ENCODE results near the gene LSM12. TPM values are rescaled to one million over a fixed set of nuclear protein-coding genes. Genes with fewer than 3 reads are reported as not detected.

The LSM12 gene
- total and polyA plus RNA-seq, 2 of the 8 experiments (the other 6 are each of a cell fraction or from before 2014, with no cell fraction given): 69.8 to 142 TPM

DNA sequence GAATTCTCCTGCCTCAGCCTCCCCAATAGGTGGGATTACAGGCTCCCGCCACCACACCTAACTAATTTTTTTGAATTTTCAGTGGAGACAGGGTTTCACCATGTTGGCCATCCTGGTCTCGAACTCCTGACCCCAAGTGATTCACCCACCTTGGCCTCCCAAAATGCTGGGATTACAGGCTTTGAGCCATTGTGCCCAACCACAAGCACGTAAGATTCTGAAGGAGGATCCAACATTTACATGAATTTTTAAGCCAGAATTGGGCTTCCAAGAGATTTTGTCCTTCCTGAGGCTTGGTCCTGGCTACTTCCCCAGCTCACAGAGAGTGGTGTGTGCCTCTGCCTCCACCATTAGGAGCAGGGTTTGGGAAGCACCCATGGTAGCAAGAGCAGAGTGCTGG lies 15.2 kb upstream of the LSM12 start:
- Histone ChIP-seq H3K18ac (ENCODE audit: extremely low read depth, low read length) (no peak overlapping the region), H3K4me1 (replicated peaks in 1 of 4; ENCODE audit: control insufficient read depth in 3 of 4, insufficient read depth in 4 of 4, low read length in 3 of 4) (peaks cover 0 to 9% (median 5%) of the 10 kb centered on the region in 4 experiments; a peak in 5 of 7 replicates), H2BK5ac (ENCODE audit: low read depth, low read length) (no peak overlapping the region), H3K4ac (replicated peaks; ENCODE audit: insufficient read length, low read depth, low read length) (no peak overlapping the region), H2BK12ac (ENCODE audit: low read depth, low read length) (no peak overlapping the region), H3K9me3 (ENCODE audit: insufficient read depth in 2 of 2, low read depth in 1 of 2, low read length in 1 of 2) (no peaks in the 10 kb centered on the region), H3K9ac (replicated peaks in 1 of 4; ENCODE audit: extremely low read depth in 1 of 4, low read depth in 3 of 4, low read length in 3 of 4) (no peak overlapping the region), H3K23ac (ENCODE audit: insufficient read length) (no peak overlapping the region), H3K14ac (ENCODE audit: insufficient read length) (no peak overlapping the region), H3K56ac (replicated peaks; ENCODE audit: insufficient read length, low read depth, low read length) (no peak overlapping the region), H4K20me1 (replicated peaks in 1 of 2; ENCODE audit: control insufficient read depth in 1 of 2, insufficient read depth in 2 of 2, low read length in 2 of 2) (peaks cover 0 to 11% of the 10 kb centered on the region in 2 experiments), H3K23me2 (ENCODE audit: low read depth, low read length) (no peaks in the 10 kb centered on the region), H4K5ac (ENCODE audit: insufficient read length, low read depth, low read length) (no peak overlapping the region), H4K91ac (replicated peaks; ENCODE audit: insufficient read length, low read length) (no peak overlapping the region), H3K27me3 (replicated peaks in 1 of 4; ENCODE audit: control insufficient read depth in 3 of 4, extremely low read depth in 1 of 4, insufficient read depth in 3 of 4, low read length in 3 of 4) (no peaks in the 10 kb centered on the region), H2AK5ac (ENCODE audit: low read depth, low read length) (no peak overlapping the region), H4K8ac (ENCODE audit: extremely low read depth, insufficient read depth, low read length) (0 out of 2 replicates have a peak overlapping the region, but pooled peaks have one; percentile 28), H3K4me3 (ENCODE audit: extremely low read depth in 1 of 4, insufficient read depth in 2 of 4, low read depth in 3 of 4, low read length in 4 of 4) (no peak overlapping the region), H3K79me1 (ENCODE audit: low read depth, low read length) (peaks cover 7% of the 10 kb centered on the region; the same call in 1 of the 2 replicates), H3K4me2 (ENCODE audit: insufficient read depth in 1 of 2, low read depth in 2 of 2, low read length in 2 of 2) (no peak overlapping the region), H3K27ac (ENCODE audit: low read depth, low read length) (no peak overlapping the region), H2AFZ (ENCODE audit: low read length) (no peak overlapping the region), H2BK20ac (ENCODE audit: low read length) (no peak overlapping the region), H2BK15ac (ENCODE audit: low read length) (no peak overlapping the region), H2BK120ac (replicated peaks; ENCODE audit: low read depth, low read length) (no peak overlapping the region), H3K79me2 (ENCODE audit: control insufficient read depth in 1 of 2, insufficient read depth in 2 of 2, low read length in 2 of 2) (no peaks in the 10 kb centered on the region), H3K36me3 (ENCODE audit: control insufficient read depth in 2 of 4, insufficient read depth in 4 of 4, low read length in 3 of 4) (peaks cover 7 to 27% (median 25%) of the 10 kb centered on the region in 4 experiments; a peak in 7 of 8 replicates)
- FAIRE-seq (no peak), DNase-seq (ENCODE audit: low read depth in 1 of 2, low spot score in 2 of 2) (no peak)
- TF ChIP-seq CREB1 (IDR thresholded peaks at IDR 0.05) (no peak), USF2 (IDR thresholded peaks at IDR 0.05; ENCODE audit: low read length) (no peak), RXRA (IDR thresholded peaks at IDR 0.05; ENCODE audit: insufficient read depth, low read depth, low read length) (no peak), PHF8 (conservative IDR thresholded peaks at IDR 0.05; ENCODE audit: low read depth, low read length) (no peak), YY1 (IDR thresholded peaks at IDR 0.05; ENCODE audit: low read depth, low read length) (no peak), TEAD4 (IDR thresholded peaks at IDR 0.05; ENCODE audit: low read depth, low read length) (no peak), TCF12 (IDR thresholded peaks at IDR 0.05; ENCODE audit: low read depth, low read length) (no peak), CHD1 (IDR thresholded peaks at IDR 0.05; ENCODE audit: low read depth, low read length) (no peak)
- POLR2A ChIA-PET (ENCODE audit: partially characterized antibody): interaction anchor here (0.9 to 5.7 kb wide), 3 partner anchors 8 to 13 kb away, joined by 3 to 33 read pairs (median 4); partner anchors contain the start of gene G6PC3
- WGBS, 2 experiments (ENCODE audit: extremely low coverage in 1 of 2, insufficient coverage in 1 of 2, insufficient read length in 1 of 2, insufficient replicate concordance in 2 of 2, low coverage in 1 of 2, low lambda C conversion rate in 2 of 2, missing lambda C conversion rate in 1 of 2): 87% methylated on average over 3 of the region's 3 CpGs; no CpG with 5 or more reads in 1 of the 2 experiments
- CTCF ChIA-PET (ENCODE audit: partially characterized antibody): interaction anchor here (1.7 to 34.4 kb wide), 3 partner anchors 32 to 87 kb away, joined by 5 to 638 read pairs (median 21); partner anchors contain the start of genes ASB16 and HDAC5

All from H1 (cell line).